Measurements from ENCODE around the gene SLC35A4. TPM values are rescaled to one million over a fixed set of nuclear protein-coding genes. Genes with fewer than 3 reads are reported as not detected.

The SLC35A4 gene
- total RNA-seq (44.0 and 48.6 TPM in 2 replicates), polyA plus RNA-seq (32.6 and 57.8 TPM in 2 replicates), polyA minus RNA-seq (10.3 and 16.9 TPM in 2 replicates)
- total RNA-seq (2013) = 14.8 TPM

GRCh38 chr5:140564196-140565023 lies at the start of gene SLC35A4, which contains the start of gene APBB3:
Gene SLC35A4 (plus strand): TSS chr5:140564828. CDS start chr5:140567170, 2,342 bp downstream.
Gene APBB3 (minus strand): TSS chr5:140564598. CDS start chr5:140564245, 353 bp downstream.
- Histone ChIP-seq H4K20me1 (ENCODE audit: control insufficient read depth, insufficient read depth, low read length, poor library complexity, severe bottlenecking) (no peaks in the 10 kb centered on the region), H3K36me3 (replicated peaks in 1 of 2; ENCODE audit: control extremely low read depth in 1 of 2, control insufficient read depth in 1 of 2, extremely low read depth in 1 of 2, insufficient read depth in 2 of 2, low read length in 1 of 2) (peaks cover 0 to 24% of the 10 kb centered on the region in 2 experiments), H3K4me3 (ENCODE audit: control extremely low read depth in 1 of 5, extremely low read depth in 1 of 5, insufficient read depth in 1 of 5, low read depth in 2 of 5, low read length in 4 of 5) (peak within 1 kb of the TSS; percentile 71 to 95 (median 91)), H3K79me2 (ENCODE audit: control insufficient read depth, insufficient read depth, low read length) (peaks cover 21% of the 10 kb centered on the region), H3K27me3 (replicated peaks in 1 of 4; ENCODE audit: control extremely low read depth in 1 of 4, control insufficient read depth in 3 of 4, insufficient read depth in 4 of 4, low read length in 3 of 4) (no peaks in the 10 kb centered on the region), H3K4me1 (ENCODE audit: control insufficient read depth in 2 of 2, insufficient read depth in 2 of 2, low read length in 2 of 2) (peaks cover 25 to 36% of the 10 kb centered on the region in 2 donors), H2AFZ (ENCODE audit: insufficient read depth, low read depth, low read length, poor library complexity, severe bottlenecking) (peak within 1 kb of the TSS; percentile 95), H3K9ac (ENCODE audit: low read length) (peak within 1 kb of the TSS; percentile 93), H3K27ac (ENCODE audit: low read length in 2 of 2) (peak within 1 kb of the TSS; percentile 91 to 92), H3K4me2 (replicated peaks; ENCODE audit: low read depth, low read length, poor library complexity, severe bottlenecking) (peak within 1 kb of the TSS; percentile 94), H3K9me3 (ENCODE audit: control extremely low read depth in 1 of 3, control insufficient read depth in 2 of 3, insufficient read depth in 1 of 3, low read length in 2 of 3) (no peaks in the 10 kb centered on the region)
- ChIA-PET CTCF (interaction anchor here (4.6 kb wide), 1 partner anchor 17 kb away, joined by 18 read pairs; the partner anchor contains the start of gene EIF4EBP3), POLR2A (interaction anchor here (0.6 to 3.7 kb wide), 2 partner anchors 16 to 24 kb away, joined by 5 to 15 read pairs; partner anchors contain the start of gene EIF4EBP3)
- intact Hi-C loops (cut with micrococcal nuclease) = loop anchor here (1.0 to 10.0 kb wide), 10 partner anchors 17 to 760 kb away; partner anchors contain the start of genes ANKHD1, EIF4EBP3, HARS1 and HARS2
- Mint-ChIP-seq H3K4me1 (peaks cover 48% of the 10 kb centered on the region), H3K9me3 (ENCODE audit: insufficient read depth) (no peaks in the 10 kb centered on the region), H3K4me3 (peak within 1 kb of the TSS; percentile 90), H3K27ac (peak within 1 kb of the TSS; percentile 97), H3K27me3 (no peaks in the 10 kb centered on the region)
- no peak for TF ChIP-seq CTCF (IDR thresholded peaks at IDR 0.05)
- TF ChIP-seq EZH2 (IDR thresholded peaks at IDR 0.05; ENCODE audit: borderline replicate concordance, insufficient read depth, low read depth, low read length, poor library complexity, severe bottlenecking) = no peak
- 1% methylated on average over 67 of the region's 74 CpGs for WGBS (ENCODE audit: insufficient coverage)
- peak; percentile 99 for DNase-seq
- ATAC-seq (ENCODE audit: low read depth) = peak; percentile 89

All from B cell (primary cell).